ENCODE measurements around the gene CRNN.

The CRNN gene

GRCh38 chr1:152413909-152414308, at the start of gene CRNN:
TSS of gene CRNN (minus strand) at chr1:152414263. CDS start at chr1:152412233, 2,030 bp downstream.
- no peak for DNase-seq (ENCODE audit: low spot score)

- DNase-seq (ENCODE audit: low spot score) = no peak
Measured at GRCh38 chr1:152462636-152463035, 48.6 kb upstream of the CRNN start.

- peak; percentile 63 for DNase-seq (ENCODE audit: low spot score)
Measured at GRCh38 chr1:152461544-152461943, 47.5 kb upstream of the CRNN start.

GRCh38 chr1:152460529-152460899, 46.5 kb upstream of the CRNN start:
- no peak for DNase-seq (ENCODE audit: low spot score)

- peak; percentile 54 for DNase-seq (ENCODE audit: low spot score)
Measured at GRCh38 chr1:152459596-152460528, 45.8 kb upstream of the CRNN start.

GRCh38 chr1:152458384-152459185, 44.5 kb upstream of the CRNN start:
- DNase-seq (ENCODE audit: low spot score) = peak; percentile 62

- no peak for DNase-seq (ENCODE audit: low spot score)
Measured at GRCh38 chr1:152457561-152457960, 43.5 kb upstream of the CRNN start.

- no peak for DNase-seq (ENCODE audit: low spot score)
Measured at GRCh38 chr1:152457071-152457470, 43.0 kb upstream of the CRNN start.

- no peak for DNase-seq (ENCODE audit: low spot score)
Measured at GRCh38 chr1:152451254-152451653, 37.2 kb upstream of the CRNN start.

GRCh38 chr1:152449661-152450060, 35.6 kb upstream of the CRNN start:
- no peak for DNase-seq (ENCODE audit: low spot score)

- no peak for DNase-seq (ENCODE audit: low spot score)
Measured at GRCh38 chr1:152448496-152448895, 34.4 kb upstream of the CRNN start.

GRCh38 chr1:152448095-152448494, 34.0 kb upstream of the CRNN start:
- DNase-seq (ENCODE audit: low spot score) = no peak

- DNase-seq (ENCODE audit: low spot score) = no peak
Measured at GRCh38 chr1:152447484-152447883, 33.4 kb upstream of the CRNN start.

GRCh38 chr1:152444045-152444444, 30.0 kb upstream of the CRNN start:
- DNase-seq (ENCODE audit: low spot score) = no peak

- DNase-seq (ENCODE audit: low spot score) = no peak
Measured at GRCh38 chr1:152442765-152443164, 28.7 kb upstream of the CRNN start.

- DNase-seq (ENCODE audit: low spot score) = no peak
Measured at GRCh38 chr1:152442301-152442700, 28.2 kb upstream of the CRNN start.

- no peak for DNase-seq (ENCODE audit: low spot score)
Measured at GRCh38 chr1:152441756-152442155, 27.7 kb upstream of the CRNN start.

GRCh38 chr1:152440635-152441471, 26.8 kb upstream of the CRNN start:
- peak; percentile 53 for DNase-seq (ENCODE audit: low spot score)

GRCh38 chr1:152436593-152437496, 22.8 kb upstream of the CRNN start:
- no peak for DNase-seq (ENCODE audit: low spot score)

GRCh38 chr1:152427458-152427857, 13.4 kb upstream of the CRNN start:
- DNase-seq (ENCODE audit: low spot score) = no peak

- no peak for DNase-seq (ENCODE audit: low spot score)
Measured at GRCh38 chr1:152426731-152427130, 12.7 kb upstream of the CRNN start.

Measured in kidney capillary endothelial cell (primary cell).